SKM-1 (cell line): ENCODE results near the gene LARGE1.

Experiments used
- DNase-seq: peaks from one replicate; lab custom pipeline; 2025; ENCODE audit not compliant: unreplicated experiment; lab: John Stamatoyannopoulos, UW

The LARGE1 gene

DNA sequence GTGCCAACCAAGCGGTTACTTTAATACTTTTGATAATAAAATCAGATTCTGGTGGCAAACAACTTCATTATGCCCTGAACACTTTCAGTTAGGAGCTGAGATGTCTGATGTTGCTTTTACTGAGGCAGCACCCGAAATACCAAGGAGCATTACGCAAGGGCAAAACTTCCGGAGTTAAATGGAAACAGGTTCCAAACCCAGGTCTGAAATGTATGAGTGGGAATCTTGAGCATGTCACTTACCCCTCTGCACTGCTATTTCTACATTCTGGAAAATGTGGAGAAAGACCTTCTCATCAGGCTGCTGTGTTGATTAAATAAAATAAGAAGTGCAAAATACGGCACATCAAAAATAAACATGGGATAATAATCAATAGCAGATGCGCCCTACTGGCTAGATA lies 315.1 kb downstream of the LARGE1 start:
- DNase-seq, result no peak

DNA sequence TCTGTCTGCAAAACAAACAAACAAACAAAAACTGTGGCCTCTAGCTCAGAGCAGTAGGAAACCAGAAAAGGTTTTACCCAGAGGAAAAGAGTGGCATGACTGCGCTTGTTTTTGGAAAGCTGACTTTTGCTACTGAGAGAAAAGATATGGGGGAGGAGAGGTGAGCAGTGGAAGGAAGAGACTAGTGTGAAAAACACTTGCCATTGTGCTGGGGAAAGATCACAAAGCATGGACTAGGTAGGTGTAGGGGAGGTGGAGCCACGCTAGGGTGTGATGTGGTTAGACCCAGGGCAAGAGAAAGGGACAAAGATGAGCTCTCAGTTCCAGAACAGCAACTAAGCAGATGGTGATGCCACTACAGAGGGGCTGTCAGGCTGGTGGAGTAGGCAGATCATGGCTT lies 319.2 kb downstream of the LARGE1 start:
- no peak for DNase-seq

DNA sequence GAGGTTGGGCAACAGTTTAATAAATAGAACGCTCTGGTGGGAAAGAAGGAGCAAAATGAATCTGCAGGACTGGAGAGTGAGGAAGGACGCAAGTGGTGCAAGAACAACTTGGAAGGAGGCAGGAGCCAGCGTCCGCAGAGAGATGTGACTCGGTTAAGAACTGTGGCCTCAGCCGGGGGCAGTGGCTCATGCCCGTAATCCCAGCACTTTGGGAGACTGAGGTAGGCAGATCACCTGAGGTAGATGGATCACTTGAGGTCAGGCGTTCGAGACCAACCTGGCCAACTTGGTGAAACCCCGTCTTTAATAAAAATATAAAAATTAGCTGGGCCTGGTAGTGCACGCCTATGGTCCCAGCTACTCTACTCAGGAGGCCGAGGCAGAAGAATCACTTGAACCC lies 319.7 kb downstream of the LARGE1 start:
- no peak for DNase-seq

DNA sequence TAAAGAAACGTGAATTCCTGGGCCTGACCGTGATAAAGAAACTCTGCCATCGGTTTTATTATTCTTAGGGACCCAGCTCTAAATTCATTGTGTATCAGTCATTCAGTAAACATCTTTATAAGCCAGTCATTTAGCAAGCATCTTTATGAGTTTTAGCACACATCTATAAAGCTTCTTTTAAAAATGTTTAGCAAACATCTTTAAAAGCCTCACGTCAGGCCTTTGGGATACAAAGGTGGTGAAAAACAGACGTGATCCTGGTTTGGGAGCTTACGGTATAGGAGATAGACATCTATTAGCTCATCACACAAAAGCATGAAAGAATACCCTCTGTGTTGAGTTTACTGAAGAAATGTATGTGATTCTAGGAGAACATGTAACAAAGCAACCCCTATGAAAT lies 320.2 kb downstream of the LARGE1 start:
- DNase-seq, result no peak

DNA sequence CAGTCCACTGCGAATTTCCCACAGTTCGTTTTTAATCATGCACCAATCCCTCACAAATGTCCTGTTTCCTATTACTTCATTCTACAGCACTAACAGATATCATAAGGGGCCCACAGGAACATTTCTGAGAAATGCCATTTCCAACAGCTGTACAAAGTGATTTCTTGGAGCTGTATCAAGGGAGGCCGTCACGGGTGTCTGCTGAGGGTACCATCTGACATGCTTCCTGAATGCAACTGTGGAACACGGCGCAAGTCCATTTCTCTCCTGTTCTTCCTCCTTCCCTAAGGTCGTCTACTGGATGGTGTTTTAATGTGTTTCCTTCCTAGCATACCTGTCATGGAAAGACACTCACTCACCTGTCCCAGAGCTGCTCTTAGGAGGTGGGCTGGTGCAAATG lies 320.7 kb downstream of the LARGE1 start:
- DNase-seq, result no peak

DNA sequence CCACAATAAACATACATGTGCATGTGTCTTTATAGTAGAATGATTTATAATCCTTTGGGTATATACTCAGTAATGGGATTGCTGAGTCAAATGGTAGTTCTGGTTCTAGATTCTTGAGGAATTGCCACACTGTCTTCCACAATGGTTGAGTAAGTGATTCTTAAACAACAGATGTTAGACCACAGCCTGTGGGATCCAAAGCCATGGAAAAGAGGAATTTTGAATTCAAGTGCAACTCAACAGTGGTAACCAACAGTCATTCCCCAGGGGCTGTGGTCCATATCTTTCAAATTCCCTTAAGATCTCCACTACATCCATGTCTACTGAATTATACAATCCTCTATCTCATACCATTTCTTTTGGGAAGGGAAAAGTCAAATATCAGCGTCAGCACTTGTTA lies 321.5 kb downstream of the LARGE1 start:
- DNase-seq, result no peak

DNA sequence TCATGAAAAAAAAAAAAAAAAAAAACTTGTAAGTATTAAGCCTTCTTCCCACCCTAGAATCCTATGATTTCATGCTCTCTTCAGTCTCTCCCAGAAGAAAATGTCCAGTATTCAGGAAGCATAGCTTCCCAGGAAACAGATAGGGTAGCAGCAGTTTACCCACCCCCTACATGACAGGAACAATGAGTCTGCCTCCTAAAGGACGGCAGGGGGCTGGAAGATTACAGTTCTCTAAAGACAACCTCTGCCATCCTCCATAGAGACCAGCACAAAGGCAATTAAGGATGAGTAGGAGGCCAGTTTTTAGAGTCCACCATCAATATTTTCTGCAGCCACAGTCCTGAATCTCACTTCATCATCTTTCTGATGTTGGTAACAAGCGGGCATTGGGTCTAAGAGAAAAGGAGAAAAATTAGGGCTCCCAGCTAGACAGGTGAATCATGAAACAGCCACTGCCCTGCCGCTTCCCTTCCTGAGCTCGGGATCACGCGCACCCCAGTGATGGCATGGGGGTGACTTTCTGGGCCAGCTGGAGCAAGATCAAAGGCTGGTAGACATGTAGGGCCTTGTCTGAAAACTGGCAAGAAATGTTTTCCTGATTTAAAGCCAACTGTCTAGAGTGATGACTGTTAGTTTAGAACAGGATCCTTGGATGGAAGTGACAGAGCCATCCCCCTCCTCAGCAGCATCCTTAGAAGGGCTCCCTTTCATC lies 322.8 kb downstream of the LARGE1 start:
- no peak for DNase-seq

DNA sequence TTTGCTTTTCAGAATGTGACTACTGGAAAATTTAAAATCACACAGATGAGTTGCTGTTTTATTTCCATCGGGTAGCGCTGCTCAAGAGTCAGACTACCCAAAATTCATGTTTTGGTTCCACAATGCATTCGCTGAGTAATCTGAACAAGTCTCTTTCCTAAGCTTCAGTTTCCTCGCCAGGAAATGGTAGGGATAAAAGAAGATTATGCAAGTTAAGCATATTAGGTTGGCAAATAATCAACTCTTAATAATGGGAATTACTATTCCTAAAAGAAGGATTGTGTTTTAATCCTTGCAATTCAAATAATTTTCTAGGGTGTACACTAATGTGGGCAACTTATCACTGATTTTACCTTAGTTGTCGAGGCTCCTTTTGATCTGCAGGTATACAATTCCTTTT lies 326.5 kb downstream of the LARGE1 start:
- no peak for DNase-seq

DNA sequence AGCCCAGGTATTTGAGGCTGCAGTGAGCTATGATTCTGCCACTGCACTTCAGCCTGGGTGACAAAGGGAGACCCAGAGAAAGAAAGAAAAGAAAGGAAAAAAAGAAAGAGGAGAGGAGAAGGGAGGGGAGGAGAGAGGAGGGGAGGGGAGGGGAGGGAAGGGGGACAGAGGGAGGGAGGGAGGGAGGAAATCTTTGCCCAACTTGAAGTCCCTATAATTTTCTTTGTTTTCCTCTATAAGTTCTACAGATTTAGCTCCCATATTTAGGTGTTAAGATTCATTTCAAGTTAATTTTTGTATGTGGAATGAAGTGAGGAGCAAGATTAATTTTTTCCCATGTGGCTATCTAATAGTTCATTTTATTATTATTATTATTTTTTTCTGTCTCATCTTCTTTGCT lies 328.3 kb downstream of the LARGE1 start:
- DNase-seq, result no peak

DNA sequence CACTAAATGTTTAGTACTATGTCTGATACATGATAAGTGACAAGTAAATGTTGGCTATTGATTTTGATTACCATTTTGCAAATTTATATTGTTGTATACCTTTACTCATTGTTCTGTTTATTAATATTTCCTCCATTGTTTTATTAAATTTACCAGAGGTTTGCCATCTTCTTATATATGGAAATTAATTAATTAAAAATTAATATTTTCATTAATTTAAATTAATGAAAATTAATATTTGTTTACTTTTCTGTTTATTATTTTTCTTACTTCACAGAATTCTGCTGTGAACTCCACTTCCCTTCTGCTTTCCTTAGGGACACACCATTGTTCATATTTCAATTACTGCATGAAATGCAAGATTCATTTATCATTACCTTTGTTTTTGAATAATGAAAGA lies 331.0 kb downstream of the LARGE1 start:
- DNase-seq, result no peak

DNA sequence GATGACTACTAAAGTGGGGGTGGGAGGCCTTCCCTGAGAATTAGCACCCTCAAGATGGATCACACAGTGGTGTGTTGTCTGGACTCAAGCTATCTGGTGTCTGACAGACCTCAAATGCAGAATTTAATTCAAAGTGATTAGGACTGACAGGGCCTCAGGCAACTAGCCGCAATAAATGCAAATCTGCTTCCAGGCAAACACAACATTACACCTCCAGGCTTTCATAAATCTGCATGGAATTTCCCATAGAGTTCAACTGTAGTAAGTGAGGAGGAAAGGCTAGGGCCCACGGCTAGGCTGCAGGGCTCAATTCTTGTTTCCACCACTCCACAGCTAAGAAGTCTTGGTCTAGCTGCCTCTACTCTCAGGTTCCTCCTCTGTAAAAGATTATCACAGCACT lies 331.4 kb downstream of the LARGE1 start:
- DNase-seq, result no peak

DNA sequence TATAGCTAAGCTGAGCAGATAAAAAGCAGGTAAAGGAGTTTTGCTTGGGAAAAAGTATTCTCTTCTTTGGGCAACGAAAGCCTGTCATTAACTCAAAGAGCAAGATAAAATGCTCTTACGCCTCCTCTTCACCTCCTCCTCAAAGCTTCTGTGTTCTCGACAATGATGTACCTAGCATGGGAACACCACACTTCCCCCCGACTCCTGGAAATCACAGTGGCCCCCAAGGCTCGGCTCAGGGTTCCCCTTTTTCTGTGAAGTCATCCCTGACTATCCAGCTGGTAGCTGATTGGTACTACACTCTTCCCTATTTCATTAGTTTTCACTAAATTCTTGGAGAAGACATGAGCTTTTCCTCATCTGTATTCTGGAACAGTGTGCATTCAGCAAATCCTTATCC lies 336.1 kb downstream of the LARGE1 start:
- no peak for DNase-seq

DNA sequence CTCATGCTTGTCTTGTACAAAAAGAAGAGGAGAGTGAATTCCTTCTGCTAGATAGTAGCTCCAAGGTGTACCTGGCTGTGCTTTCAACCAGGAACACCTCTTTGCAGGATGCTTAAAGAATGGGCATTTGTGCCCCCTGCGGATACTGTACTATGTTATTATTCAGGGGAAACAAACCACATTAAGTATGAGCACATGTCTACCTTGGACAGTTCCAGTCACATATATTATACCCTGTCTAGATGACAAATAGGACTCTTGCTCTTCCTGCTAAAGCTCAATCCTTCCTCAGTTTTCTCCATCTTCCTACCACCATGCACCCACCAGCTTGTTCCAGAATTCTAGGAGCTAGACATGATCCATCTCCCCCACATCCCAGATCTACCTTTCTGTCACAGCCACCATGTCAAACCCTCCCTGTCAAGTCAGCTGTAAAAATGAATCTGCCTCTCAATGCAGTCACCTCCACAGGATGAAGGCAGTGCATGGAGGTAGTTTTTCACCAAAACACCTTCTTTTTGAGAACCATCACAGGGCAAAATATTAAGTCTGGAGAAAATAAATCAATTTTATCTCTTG lies 337.4 kb downstream of the LARGE1 start:
- DNase-seq, result no peak

DNA sequence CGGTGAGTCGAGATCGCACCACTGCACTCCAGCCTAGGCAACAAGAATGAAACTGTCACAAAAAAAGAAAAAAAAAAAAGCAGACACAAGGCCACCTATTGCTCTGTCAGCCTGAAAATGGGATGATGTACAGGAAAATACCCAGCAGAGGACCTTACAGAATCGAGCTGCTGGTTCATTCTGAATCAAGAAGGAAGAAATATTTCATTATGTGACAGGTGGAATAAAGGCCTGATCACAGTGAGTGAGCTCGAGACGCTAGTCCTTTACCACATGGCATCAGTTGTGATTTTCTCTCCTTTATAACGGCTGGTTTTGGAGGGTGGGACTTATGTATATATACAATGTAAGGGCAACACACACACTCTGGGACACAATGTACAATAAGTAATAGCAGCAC lies 340.0 kb downstream of the LARGE1 start:
- DNase-seq, result no peak

DNA sequence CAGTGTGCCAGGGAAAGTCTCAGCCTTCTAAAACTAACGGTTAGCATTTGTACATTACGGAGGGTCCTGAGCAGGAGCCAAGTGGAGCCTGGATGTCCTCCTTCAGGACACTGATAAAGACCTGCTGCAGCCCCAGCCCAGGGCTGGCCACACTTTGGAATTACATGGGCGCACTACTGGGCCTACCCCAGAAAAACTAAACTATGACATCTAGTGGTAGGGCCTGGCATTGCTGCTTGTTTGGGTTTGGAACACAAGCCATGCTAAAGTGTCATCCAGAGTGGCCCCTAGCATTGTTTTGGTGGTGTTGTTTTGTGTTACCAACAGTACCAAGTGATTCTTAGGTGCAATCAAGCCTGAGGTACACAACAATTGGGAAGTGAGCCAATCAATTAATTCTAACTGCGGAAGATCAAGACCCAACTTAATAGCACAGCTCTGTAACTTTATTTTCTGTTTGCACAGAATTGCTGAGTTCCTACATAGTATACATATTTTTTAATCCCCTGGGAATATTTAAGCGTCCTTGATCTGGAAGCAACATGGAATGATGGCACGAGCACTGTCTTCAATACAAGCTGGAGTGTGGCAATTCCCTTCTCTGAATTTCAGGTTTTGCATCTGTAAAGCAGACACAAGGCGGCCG lies 340.7 kb downstream of the LARGE1 start:
- no peak for DNase-seq

DNA sequence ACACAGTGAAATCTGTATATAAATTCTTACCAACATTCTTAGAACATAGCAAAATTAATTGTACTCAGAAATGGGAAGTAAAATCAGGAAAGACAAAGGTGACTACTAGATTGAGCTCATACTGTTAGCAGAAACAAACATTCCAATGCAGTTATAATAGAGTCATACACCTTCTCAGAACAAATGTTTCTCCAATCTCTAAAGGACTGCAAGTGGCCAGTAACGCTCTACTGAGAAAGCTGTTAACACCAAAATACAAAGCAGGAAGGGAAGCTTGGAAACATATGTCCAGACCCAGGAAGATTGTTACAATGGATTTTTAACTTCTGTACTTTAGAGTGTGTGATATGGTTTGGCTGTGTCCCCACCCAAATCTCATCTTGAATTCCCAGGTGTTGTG lies 341.5 kb downstream of the LARGE1 start:
- DNase-seq, result no peak

DNA sequence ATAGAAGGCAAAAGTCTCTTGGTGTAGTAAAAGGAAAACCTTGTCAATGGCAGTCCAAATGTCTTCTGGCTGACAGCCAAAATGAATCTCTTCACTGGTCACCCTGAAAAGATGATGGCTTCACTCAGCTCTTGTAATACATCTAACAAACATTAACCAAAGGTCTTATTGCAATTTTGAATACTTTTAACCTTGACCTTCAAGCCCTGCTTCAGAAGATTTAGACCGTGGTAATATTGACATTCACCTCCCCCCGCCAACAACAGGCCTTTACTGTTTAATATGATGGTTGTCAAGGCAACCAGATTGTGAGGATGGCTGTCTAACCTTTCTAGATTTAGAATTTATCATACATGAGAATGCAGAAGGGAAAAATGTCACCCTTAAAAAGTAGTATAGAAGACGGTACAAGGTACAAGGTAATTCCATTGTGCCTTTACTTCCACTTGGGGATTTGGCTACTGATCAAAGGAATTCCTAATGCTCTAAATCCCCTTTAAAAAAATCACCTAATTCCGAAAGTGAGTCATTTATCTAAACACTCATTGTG lies 342.3 kb downstream of the LARGE1 start:
- DNase-seq, result no peak

DNA sequence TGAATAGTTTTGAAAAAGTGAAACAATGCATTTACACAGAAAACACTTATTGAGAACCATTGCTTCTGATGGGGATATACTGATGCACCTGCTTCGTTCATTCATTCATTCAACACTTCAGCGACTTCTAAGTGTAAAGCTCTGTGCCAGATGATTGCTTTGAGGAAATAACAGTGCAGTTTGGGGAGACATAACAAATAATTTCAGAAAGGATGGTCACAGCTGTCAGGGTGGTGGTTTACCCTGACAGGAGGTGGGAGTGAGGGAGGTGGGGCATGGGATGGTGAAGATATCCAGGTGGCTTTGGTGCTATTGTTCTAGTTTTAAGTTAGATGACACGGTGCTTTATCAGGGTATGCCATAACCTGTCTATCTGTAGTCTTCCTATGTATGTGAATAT lies 344.1 kb downstream of the LARGE1 start:
- DNase-seq, result no peak

DNA sequence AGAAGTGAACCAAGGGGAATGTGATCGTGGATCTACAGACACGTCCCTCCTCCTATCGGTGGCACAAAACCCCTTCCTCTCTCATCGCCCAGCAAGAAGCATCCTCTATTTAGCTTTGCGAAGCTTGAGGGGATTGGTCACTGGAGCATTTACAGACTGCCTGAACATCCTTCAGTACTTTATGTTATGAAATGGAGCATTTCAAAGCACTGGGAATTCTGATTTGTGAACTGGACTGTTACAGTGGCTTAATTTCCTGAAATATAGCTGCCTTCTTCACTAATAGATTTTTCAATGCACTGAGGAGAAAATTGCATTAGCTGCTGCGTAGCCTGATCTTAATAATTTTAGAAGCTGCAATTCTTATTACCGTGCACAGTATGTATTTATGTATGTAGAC lies 344.5 kb downstream of the LARGE1 start:
- DNase-seq, result no peak

DNA sequence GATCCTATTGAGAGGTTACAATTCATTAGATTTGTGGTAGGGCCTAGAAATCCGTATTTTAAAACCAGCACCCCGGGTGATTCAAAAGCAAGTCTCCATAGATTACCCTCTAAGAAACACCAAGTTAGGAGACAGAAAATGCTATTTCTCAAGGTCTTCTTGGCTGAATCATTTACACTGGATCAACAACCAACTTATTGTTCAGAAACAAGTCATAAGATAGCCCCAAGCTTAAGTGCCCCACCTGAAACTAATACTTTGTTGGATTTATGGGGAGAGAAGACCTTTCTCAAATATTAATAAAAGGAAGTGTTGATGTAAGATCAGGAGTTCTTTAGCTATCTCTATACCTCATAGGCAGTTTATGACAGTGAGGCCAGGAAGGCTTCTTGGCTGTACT lies 345.2 kb downstream of the LARGE1 start:
- DNase-seq, result no peak

DNA sequence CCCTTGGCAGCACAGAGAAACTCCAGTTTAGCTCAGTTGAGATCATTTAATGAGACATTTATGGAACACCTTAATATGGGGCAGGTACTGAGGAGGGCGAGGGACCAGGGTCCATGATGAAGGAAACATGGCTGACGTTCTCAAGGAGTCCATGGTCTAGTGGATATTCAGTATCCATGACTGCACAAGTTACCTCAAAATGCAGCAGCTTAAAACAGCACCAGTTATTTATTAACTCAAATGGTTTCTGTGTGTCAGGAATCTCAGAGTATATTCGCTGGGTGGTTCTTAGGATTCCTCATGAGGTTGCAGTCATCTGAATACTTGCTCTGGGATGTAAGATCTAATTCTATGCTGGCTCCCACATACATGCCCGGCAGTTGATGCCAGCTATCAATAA lies 346.8 kb downstream of the LARGE1 start:
- DNase-seq, result no peak

DNA sequence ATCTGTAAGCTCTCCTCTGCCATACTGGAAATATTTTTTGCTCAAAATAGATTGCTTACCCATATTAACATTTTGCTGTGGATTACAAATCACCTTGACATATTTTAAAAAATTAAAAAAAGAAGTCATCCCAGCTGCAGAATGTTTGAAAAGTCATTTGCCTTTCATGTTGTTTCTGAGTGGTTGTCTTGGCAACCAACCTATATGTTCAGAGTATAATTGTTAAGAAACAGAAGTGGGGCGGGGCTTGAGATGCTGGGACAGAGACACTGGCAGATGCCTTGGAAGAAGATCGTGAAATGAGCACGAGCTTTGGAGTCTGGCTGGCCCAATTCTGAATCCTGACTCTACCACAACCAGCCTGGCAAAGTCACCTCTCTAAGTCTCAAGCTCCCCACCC lies 348.2 kb downstream of the LARGE1 start:
- DNase-seq, result no peak
